ENCODE results near the gene TSHR.

The TSHR gene

GRCh38 chr14:81144824-81145603 lies 189.6 kb downstream of the TSHR start:
- no peak for DNase-seq

DNA sequence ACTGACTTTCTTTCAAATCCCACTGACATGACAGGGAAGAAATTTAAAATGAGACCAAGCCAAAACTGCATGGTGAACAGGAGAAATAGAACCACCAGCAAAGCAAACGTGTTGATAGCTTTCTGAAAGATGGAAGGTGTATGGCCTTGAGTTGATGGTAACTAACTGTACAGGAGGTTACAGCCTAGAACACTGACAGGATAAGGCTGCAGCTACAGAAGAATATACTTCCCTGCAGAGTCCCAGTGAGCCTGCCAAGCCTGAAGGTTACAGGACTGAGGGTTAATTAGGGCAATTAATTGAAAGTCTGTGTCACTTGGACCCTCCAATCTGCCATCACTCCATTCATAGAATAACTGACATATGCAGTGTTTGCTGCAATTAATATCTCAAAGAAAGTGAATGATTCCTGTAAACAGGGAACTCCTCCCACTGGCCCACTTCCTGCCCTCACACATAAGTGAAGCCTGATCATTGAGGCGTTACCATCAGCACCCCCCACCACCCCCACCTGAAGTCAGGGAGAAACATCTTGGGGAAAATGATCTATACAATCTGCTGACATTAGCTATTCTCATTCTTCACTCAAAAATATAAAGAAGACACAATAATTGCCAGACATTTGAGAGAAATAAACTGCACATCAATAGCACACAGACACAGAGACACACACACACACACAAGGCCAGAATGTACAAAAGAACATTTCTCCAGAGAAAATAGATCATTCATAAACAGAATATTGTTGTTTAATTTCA lies 191.9 kb downstream of the TSHR start:
- DNase-seq: no peak

DNA sequence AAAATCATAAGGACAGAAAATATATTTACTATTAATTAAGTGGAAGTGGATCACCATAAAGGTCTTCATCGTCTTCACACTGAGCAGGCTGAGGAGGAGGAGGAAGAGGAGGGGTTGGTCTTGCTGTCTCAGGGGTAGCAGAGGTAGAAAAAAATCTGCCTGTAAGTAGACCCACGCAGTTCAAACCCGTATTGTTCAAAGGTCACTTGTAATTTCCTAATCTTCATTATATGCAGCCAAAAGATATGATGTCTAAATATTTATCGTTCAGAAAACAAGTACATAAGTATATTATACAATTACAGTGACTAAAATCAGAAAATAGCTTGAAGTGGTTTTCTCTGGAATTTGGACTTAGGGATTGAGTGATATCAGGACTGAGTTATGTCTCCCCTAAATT lies 193.2 kb downstream of the TSHR start:
- DNase-seq: no peak

- no peak for DNase-seq
Measured at GRCh38 chr14:81153187-81153586, 197.8 kb downstream of the TSHR start.

DNA sequence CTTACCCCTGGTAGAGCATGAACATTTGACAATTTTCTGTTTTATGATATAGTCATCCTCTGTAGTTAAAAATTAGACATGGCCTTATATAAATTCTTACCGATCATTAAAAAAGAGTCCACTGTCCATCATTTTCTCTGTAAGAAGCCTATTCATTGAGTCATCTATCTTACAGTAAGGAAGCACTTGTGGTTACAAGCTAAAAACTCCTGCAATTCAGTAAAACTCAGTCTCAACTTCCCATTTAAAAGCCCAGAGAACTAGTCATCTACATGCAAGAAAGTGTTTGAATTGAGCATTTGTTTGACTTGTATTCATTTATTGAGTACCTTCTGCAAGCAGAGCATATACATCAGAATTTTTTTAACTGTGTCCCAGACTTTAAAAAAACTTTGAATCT lies 202.0 kb downstream of the TSHR start:
- DNase-seq: peak; percentile 48

- no peak for DNase-seq
Measured at GRCh38 chr14:81161088-81161487, 205.7 kb downstream of the TSHR start.

DNA sequence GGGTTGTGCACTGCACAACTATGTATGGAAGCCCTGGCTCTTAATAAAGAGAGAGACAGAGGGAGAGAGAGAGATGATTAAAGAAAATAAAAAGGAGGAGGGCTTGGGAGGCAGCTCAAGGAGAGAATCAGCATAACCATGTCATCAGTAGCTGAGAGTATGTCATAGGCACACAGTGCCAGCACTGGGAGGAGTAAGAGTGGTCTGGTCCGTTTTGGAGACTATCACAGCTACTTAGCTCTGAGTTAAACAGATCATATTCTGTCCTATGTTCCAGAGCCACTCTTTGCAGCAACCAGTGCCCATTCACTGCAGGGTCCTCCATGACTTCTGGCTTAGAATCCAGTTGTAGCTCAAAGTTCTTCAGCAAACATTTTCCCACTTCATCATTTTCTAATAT lies 206.3 kb downstream of the TSHR start:
- DNase-seq: no peak

DNA sequence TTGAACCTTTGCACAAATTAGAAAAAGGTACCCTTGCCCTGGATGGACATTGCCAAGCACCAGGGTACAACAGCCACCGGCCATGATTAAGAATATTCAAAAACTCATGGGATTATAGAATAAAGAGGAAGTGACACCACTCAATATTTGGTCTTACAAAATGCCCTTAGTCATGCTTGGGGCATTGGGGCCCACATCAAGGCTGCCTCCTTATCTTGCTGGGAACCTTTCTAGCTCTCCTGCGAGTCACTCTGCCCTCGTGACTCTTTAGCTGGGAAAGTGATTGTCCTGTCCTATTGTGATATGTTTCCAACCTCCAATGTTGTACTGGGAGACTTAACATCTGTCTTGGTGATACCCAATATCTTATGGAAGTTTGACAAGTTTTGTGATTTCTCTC lies 207.5 kb downstream of the TSHR start:
- DNase-seq: peak; percentile 93

DNA sequence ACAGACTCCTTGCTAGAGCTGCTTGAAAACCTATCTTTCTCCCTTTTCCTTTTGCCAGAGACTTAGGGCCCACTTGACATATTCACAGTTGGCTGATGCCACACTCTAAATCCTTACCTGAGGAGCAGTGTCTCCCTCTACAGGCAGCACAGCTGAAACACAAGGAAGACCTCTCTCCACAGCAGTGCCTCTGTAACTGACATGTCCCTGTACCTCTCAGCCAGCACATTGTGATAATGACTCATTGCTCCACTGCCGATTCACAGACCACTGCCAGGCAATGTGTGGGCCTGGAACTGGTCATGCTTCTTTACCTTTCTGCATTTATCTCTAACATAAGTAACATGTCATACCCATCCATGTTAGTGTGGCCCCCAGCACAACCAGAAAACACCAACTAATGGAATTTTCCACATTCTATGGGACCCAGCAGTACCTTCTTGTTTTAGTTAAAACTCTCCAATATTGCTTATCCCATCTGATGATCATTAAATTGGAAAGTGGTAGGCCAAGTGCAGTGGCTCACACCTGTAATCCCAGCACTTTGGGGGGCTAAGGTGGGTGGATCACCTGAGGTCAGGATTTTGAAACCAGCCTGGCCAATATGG lies 208.8 kb downstream of the TSHR start:
- DNase-seq: peak; percentile 87

- peak; percentile 30 for DNase-seq
Measured at GRCh38 chr14:81165188-81165587, 209.8 kb downstream of the TSHR start.

DNA sequence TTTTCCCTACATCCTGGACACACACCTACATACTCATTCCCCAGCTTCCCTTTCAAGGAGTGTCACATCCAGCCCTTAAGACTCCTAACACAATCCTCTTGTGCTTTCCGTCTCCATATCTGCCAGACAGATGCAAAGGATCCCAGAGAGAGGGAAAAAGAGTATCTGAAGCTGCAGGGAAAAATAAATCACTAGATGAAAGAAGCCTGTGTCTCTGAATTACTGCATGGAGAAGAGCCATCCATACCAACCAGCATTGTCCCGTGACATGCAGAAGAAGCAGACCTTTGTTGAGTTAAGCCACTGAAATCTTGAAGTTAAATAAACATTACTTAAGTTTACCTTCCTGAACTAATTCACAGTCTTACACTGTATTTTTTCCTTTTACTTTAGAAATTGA lies 210.7 kb downstream of the TSHR start:
- DNase-seq: no peak

- DNase-seq: no peak
Measured at GRCh38 chr14:81169267-81169666, 213.8 kb downstream of the TSHR start.

DNA sequence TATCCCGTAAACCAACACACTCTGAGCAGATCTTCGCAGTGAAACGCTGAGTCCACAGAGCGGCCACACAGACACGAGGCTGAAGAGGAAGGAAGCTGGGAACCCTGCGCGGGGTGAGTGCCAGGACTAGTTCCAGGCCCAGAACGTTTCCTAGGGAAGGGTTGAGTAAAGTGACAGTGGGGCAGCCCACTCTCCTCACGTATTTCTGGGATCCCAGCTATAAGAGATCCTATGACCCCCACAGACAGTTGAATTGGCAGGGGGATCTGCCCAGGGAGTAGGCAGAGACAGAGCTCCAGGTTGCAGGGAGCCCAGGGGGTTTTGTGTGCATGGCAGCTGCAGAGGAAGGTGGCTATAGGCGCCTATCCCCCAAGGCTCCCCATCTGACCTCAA lies 214.3 kb downstream of the TSHR start:
- DNase-seq: peak; percentile 70

GRCh38 chr14:81170104-81170828 lies 214.8 kb downstream of the TSHR start:
- peak; percentile 96 for DNase-seq

- no peak for DNase-seq
Measured at GRCh38 chr14:81170829-81171195, 215.4 kb downstream of the TSHR start.

DNA sequence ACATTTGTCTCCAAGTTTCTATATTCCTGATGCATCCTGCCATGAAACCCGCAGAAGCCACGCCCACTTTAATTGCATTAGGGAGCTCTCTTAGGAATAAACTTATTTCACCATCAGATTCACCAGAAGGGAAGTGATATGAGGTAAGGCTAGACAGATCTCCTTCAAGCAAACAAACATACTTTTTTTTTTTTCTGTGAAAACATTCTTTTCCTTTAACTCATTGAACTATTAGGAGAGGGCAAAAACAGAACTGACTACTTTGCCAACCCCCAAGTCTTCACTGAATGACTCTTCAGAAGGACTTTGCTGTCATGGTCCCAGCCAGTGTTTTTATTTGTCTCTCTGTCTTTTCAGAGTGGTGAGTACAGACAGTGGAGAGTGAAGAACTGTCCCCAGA lies 216.9 kb downstream of the TSHR start:
- DNase-seq: no peak

DNA sequence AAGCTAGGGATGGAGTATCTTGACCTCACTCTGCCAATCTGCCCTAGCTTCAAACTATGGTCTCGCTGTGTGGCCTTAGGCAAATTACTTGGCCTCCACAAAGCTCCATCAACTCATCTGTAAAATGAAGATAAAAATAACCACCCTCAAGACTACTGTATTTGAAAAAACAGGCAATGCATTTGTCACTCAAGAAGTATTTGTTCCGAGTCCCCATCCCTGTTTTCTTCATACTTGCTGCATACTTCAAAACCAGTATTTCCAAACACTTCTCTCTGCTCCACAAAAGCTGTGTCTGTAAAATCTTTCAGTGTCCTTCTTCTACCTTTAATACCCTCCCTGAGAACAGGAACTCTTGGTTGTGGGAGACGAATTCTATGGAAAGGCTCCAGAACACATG lies 217.5 kb downstream of the TSHR start:
- no peak for DNase-seq

DNA sequence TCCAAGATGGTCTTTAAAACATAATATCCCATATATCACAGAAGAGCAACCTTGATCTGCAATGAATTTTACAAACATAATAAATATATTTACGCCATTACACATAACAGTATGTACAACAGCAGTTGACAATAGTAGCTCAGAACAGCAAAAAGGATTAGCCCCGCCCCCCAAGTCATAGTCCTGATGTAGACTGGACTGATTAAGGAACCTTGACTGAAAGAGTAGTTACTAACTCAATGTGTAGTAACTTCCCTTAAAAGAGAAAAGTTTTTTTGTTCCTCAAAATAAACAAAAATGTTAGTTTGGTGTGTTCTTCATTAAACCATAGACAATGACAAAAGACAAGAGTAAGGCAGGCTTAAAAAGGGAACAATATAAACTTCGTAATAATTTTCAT lies 220.8 kb downstream of the TSHR start:
- DNase-seq: peak; percentile 75

DNA sequence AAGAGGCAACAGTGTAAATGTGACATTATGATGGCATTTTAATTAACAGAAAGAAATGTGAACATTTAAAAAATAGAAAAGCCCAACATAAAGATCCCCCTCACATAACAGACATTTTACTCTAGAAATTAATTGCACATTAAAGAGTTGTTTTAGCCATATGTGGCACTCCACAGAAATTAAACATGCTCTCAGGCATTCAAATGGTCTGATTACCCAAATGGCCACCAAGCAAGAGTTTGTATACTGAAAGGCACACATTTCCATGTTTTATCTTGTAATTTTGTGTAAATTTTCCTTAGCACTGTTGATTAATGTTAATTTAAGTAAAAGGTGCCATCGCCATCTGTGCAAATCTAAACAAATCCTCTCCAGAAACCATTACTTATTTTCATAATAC lies 221.8 kb downstream of the TSHR start:
- no peak for DNase-seq

DNA sequence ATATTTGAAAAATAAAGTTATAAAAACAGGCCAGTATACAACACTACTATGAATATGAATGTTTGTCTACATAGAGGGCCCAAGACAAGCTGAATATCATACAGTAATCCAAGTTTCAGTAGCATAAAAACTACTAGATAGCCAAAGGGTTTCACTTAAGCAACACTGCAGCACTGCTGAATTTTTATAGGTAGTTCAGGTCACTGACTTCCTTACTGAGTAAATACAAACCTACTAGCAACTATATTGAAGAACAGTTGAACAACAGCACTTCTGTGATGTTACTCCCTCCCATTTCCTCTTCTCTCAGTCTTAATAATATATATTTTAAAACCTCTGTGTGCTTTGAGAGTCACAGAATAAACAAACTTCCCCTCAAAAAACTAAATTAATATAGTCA lies 222.6 kb downstream of the TSHR start:
- no peak for DNase-seq

GRCh38 chr14:81179631-81180030 lies 224.2 kb downstream of the TSHR start:
- DNase-seq: no peak

GRCh38 chr14:81187832-81188522 lies 232.6 kb downstream of the TSHR start:
- DNase-seq: no peak

DNA sequence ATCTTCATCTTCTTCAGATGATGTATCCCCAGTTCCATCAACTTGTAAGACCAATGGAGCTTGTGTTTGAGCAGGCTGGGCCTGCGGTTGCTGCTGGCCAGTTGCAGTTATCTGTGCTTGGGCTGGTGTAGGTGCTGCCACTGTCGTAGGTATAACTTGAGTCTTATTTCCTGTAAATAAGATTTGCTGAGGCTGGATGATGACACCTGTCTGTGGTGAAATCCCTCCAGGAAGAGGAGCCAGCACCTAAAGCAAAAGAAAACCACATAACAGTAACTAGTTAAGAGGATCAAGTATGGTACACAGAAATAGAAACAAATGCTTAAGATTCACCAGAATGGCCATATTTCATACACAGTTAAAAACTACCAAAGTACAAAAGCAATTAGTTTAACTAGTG lies 237.2 kb downstream of the TSHR start:
- DNase-seq: no peak

Measured in hematopoietic multipotent progenitor cell treated with erythropoietin and hydrocortisone succinate and interleukin-3 and kit ligand, for 4 days (in vitro differentiated cells).